OCI-M2 (cell line): Measurements from ENCODE around the gene CCDC24.

Experiments
- DNase-seq: peaks from one replicate; lab custom pipeline; 2025; ENCODE audit not compliant: unreplicated experiment; lab: John Stamatoyannopoulos, UW

The CCDC24 gene

GRCh38 chr1:44038876-44039657 is 47.7 kb downstream of the CCDC24 start:
- no peak for DNase-seq

DNA sequence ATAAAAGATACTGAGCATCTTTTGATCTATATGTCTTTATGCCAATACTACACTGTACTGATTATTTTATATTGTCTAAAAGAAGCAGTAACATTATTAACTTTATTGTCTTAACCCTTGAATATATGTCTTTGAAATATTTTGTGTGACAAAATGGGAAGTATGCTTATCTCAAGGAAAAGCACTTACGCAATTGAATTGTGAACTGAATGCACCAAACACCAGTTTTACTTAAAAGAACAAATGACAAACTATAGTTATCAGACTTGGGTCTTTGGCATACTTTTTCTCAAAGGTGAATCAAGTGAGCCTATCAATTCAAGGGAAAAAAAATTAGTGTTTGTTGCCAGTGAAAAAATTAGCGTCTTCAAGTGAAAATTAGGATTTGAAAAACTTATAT is 49.0 kb downstream of the CCDC24 start:
- no peak for DNase-seq

- DNase-seq: no peak
These were observed 49.4 kb downstream of the CCDC24 start for GRCh38 chr1:44040846-44041245.

DNA sequence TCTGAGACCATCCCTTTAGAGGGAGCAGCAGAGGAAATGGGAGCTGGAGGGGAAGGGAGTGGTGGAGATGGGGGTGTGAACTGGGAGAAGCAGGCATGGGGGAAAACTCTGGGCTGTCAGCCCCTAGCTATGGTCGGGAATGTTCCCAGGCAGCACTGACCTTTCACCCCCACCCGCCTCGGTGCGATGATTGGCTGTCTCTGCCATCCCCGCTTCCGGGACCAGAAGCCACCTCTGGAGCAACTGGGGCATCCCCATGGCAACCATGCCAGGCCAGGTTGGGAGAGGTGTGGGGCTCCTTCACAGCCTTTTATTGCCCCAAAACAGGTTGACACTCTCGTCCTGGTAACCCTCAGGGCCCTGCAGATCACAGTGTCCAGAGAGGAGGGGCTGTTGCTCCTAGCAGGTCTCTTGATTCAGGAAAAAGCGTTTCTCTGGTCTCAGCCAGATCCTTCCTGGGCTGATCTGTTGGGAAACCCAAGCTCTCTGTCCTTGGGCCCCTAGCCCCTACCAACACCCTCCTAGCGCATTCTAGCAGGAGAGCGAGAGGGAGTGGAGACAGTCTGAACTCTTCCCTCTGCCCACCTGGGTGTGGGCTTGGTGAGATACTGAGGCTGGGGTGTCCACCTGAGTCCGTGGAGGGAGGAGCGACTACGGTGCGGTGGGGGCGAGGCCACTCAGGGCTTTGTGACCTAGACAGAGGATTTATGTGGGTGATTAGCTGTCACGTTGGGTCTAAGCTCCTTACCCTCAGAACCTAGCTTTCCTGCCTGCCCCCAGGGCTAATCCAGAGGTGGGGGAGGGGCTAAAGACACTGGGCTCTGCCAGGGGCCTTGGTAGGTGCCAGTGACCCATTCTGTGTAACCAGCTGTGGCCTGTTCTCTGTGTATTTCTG is 52.0 kb downstream of the CCDC24 start:
- no peak for DNase-seq

DNA sequence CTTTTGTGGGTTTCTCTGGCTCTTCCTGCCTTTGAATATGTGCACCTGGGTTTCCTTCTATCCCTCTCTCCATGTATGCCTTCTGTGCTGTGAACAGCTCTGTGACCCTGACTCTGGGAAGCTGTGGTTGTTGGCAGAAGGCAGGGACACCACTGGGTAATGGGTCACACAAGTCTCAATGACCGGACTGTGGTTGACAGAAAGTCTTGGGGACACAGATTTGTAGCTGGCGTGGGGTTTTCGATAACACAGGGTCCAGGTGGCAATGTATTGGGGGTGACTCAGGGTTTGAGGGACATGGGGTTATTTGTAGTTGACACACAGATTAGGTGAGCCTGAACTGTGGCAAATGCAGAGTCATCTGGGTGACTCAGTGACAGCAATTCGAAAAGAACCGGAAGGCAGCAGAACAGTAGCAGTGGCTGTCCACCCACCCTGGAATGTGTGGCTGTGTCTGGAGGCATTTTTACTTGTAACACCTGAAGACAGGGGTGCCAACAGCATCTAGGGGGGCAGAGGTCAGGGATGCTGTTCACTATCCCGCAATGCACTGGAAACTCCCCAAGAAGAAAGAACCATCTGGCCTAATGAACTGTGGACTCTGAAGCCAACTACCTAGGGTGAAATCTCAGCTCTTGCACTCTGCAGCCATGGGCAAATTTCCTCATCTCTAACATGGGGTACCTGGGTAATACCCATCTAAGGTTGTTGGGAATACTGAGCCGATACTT is 52.8 kb downstream of the CCDC24 start:
- no peak for DNase-seq

DNA sequence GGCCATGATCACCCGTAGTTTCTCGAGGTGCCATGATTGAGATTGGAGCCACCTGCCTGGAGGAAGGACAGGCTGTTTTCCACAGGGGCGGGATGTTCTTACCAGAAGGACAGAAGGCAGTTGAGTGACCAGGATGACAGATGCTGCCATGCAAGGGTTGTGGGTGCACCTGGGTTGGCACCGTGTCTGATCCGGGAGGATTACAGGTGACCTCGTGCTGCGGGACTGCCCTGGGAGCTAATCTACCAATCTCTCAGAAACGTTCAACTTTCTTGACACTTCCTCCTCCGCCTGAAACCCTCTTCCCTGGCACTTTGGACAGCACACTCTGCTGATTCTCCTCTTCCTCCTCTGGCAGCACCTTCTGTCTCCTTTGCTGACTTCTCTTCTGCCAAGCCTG is 53.7 kb downstream of the CCDC24 start:
- no peak for DNase-seq
